ENCODE data around the gene CFAP69. TPM values are rescaled to one million over a fixed set of nuclear protein-coding genes. Genes with fewer than 3 reads are reported as not detected.

CFAP69 gene
- total RNA-seq, 1 donor from 2014 or later = 0.55 TPM

GRCh38 chr7:90337106-90337505, 92.1 kb downstream of the CFAP69 start:
- no peak overlapping the region for H3K4me3 Mint-ChIP-seq (ENCODE audit: unreplicated experiment)
- H3K27me3 Mint-ChIP-seq (ENCODE audit: low read depth) = peaks cover 11% of the 10 kb centered on the region
- H3K9me3 Mint-ChIP-seq (ENCODE audit: low read depth) = no peaks in the 10 kb centered on the region
- TF ChIP-seq CTCF (IDR thresholded peaks at IDR 0.05) = no peak
- H3K27ac Mint-ChIP-seq (ENCODE audit: unreplicated experiment) = no peak overlapping the region
- no peaks in the 10 kb centered on the region for H3K4me1 Mint-ChIP-seq (ENCODE audit: low read depth)
- no peak for DNase-seq (ENCODE audit: low spot score)
- no peaks in the 10 kb centered on the region for H3K36me3 Mint-ChIP-seq (ENCODE audit: low read depth)

GRCh38 chr7:90345016-90345415, 100.0 kb downstream of the CFAP69 start:
- Mint-ChIP-seq H3K9me3 (ENCODE audit: low read depth) (no peaks in the 10 kb centered on the region), H3K4me3 (ENCODE audit: unreplicated experiment) (peak overlapping the region; percentile 91), H3K4me1 (ENCODE audit: low read depth) (peaks cover 20% of the 10 kb centered on the region), H3K27me3 (ENCODE audit: low read depth) (no peaks in the 10 kb centered on the region), H3K27ac (ENCODE audit: unreplicated experiment) (no peak overlapping the region), H3K36me3 (ENCODE audit: low read depth) (no peaks in the 10 kb centered on the region)
- no peak for TF ChIP-seq CTCF (IDR thresholded peaks at IDR 0.05)
- DNase-seq (ENCODE audit: low spot score) = no peak

- H3K27ac Mint-ChIP-seq (ENCODE audit: unreplicated experiment) = peak overlapping the region; percentile 97
- peak overlapping the region; percentile 91 for H3K4me3 Mint-ChIP-seq (ENCODE audit: unreplicated experiment)
- no peaks in the 10 kb centered on the region for H3K9me3 Mint-ChIP-seq (ENCODE audit: low read depth)
- no peak for DNase-seq (ENCODE audit: low spot score)
- H3K4me1 Mint-ChIP-seq (ENCODE audit: low read depth) = peaks cover 20% of the 10 kb centered on the region
- H3K27me3 Mint-ChIP-seq (ENCODE audit: low read depth) = no peaks in the 10 kb centered on the region
- H3K36me3 Mint-ChIP-seq (ENCODE audit: low read depth) = no peaks in the 10 kb centered on the region
- no peak for TF ChIP-seq CTCF (IDR thresholded peaks at IDR 0.05)
These were observed 100.8 kb downstream of the CFAP69 start for GRCh38 chr7:90345595-90346335.

- Mint-ChIP-seq H3K27ac (ENCODE audit: unreplicated experiment) (peak within 1 kb of the TSS; percentile 97), H3K4me3 (ENCODE audit: unreplicated experiment) (peak within 1 kb of the TSS; percentile 91), H3K36me3 (ENCODE audit: low read depth) (no peaks in the 10 kb centered on the region), H3K9me3 (ENCODE audit: low read depth) (no peaks in the 10 kb centered on the region), H3K4me1 (ENCODE audit: low read depth) (peaks cover 20% of the 10 kb centered on the region), H3K27me3 (ENCODE audit: low read depth) (no peaks in the 10 kb centered on the region)
- DNase-seq (ENCODE audit: low spot score) = peak; percentile 96
- peak; percentile 81 for TF ChIP-seq CTCF (IDR thresholded peaks at IDR 0.05)
These were observed 101.6 kb downstream of the CFAP69 start, which contains the start of gene GTPBP10 for GRCh38 chr7:90346336-90347125. GTPBP10 (plus strand) TSS chr7:90346716; CDS start chr7:90346742, 26 bp downstream.

- H3K36me3 Mint-ChIP-seq (ENCODE audit: low read depth) = peaks cover 1% of the 10 kb centered on the region
- H3K27me3 Mint-ChIP-seq (ENCODE audit: low read depth) = no peaks in the 10 kb centered on the region
- H3K9me3 Mint-ChIP-seq (ENCODE audit: low read depth) = no peaks in the 10 kb centered on the region
- TF ChIP-seq CTCF (IDR thresholded peaks at IDR 0.05) = no peak
- no peak for DNase-seq (ENCODE audit: low spot score)
- H3K27ac Mint-ChIP-seq (ENCODE audit: unreplicated experiment) = no peak overlapping the region
- peaks cover 20% of the 10 kb centered on the region for H3K4me1 Mint-ChIP-seq (ENCODE audit: low read depth)
- H3K4me3 Mint-ChIP-seq (ENCODE audit: unreplicated experiment) = peak overlapping the region; percentile 91
These were observed 102.8 kb downstream of the CFAP69 start for GRCh38 chr7:90347759-90348158.

All from chondrocyte (in vitro differentiated cells).